GM21526 (cell line): ENCODE measurements around the gene DNAJB11.

Source experiments
- ATAC-seq: cut with Tn5 transposase; IDR thresholded peaks from one replicate; pipeline ENCODE4 v1.9.1; 2021; ENCODE audit warnings: moderate library complexity; ENCODE audit not compliant: unreplicated experiment, low FRiP score

DNAJB11 gene

GRCh38 chr3:186593862-186594261 is 23.3 kb downstream of the DNAJB11 start:
- ATAC-seq = no peak

GRCh38 chr3:186594591-186595113 is 24.1 kb downstream of the DNAJB11 start:
- ATAC-seq = no peak

- no peak for ATAC-seq
Measured at GRCh38 chr3:186596568-186597287, 26.2 kb downstream of the DNAJB11 start.

- ATAC-seq = no peak
Measured at GRCh38 chr3:186598108-186598784, 27.7 kb downstream of the DNAJB11 start.

- ATAC-seq = no peak
Measured at GRCh38 chr3:186598794-186599141, 28.2 kb downstream of the DNAJB11 start.

GRCh38 chr3:186599142-186599784 is 28.7 kb downstream of the DNAJB11 start:
- no peak for ATAC-seq

GRCh38 chr3:186599785-186600166 is 29.3 kb downstream of the DNAJB11 start:
- no peak for ATAC-seq

- ATAC-seq = no peak
Measured at GRCh38 chr3:186600896-186601295, 30.4 kb downstream of the DNAJB11 start.

- no peak for ATAC-seq
Measured at GRCh38 chr3:186603159-186603558, 32.6 kb downstream of the DNAJB11 start.

GRCh38 chr3:186605078-186605477 is 34.6 kb downstream of the DNAJB11 start:
- ATAC-seq = no peak

GRCh38 chr3:186605561-186606545 is 35.3 kb downstream of the DNAJB11 start:
- no peak for ATAC-seq

GRCh38 chr3:186608624-186609215 is 38.2 kb downstream of the DNAJB11 start:
- no peak for ATAC-seq

GRCh38 chr3:186609247-186609868 is 38.8 kb downstream of the DNAJB11 start:
- no peak for ATAC-seq

GRCh38 chr3:186612065-186612464 is 41.5 kb downstream of the DNAJB11 start:
- no peak for ATAC-seq

GRCh38 chr3:186612721-186613636 is 42.5 kb downstream of the DNAJB11 start, which contains the start of gene AHSG:
Gene AHSG, plus strand, starts transcription at chr3:186613060. Its CDS starts 82 bp downstream, at chr3:186613142.
- no peak for ATAC-seq

- ATAC-seq = no peak
Measured at GRCh38 chr3:186613637-186614265, 43.2 kb downstream of the DNAJB11 start.

- no peak for ATAC-seq
Measured at GRCh38 chr3:186614266-186614596, 43.7 kb downstream of the DNAJB11 start.
